ENCODE data around the gene HSD11B1. TPM values are rescaled to one million over a fixed set of nuclear protein-coding genes. Genes with fewer than 3 reads are reported as not detected.

Gene HSD11B1
- polyA plus RNA-seq, 1 donor (not counting 4 experiments of a cell fraction or from before 2014, with no cell fraction given), result 2.7 TPM

DNA sequence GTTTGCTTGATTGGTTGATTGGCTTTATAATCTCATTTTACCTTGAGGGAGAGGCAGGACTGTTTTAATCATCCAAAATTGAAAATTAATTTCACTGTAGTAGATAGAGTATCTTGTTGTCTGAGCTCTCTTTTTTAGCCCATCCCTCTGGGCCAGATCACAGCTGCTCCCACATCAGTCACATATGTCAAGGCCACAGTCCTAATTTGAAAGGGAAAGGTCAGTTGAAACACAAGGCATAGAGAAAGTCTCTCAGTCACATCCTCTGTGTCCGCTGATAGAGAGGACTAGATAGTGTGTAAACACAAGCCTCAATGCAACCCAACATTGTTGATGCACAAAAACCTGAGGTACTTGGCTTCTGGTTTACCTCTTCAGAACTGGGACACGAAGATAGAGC, 72.9 kb downstream of the HSD11B1 start:
- FAIRE-seq, result no peak

DNA sequence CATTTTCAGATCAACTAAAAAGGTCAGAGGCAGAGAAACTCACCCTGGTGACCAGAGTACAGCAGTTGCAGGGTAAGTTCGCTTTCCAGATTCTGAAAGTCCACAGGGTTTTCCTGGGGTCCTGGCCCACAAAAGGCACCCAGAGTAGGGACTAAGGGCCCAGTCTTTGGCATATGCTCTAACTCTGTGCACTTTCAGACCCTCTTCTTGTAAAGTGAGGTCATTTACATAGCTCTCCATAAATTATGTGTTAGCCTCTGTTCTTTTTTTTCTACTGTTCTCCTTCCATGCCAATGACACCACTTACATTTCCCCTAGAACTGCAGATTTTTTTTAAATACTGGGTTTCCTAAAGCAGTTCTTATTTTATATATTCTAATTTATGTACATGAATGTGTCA, 73.5 kb downstream of the HSD11B1 start:
- DNase-seq (ENCODE audit: low read depth, low spot score) (no peak), FAIRE-seq (no peak)
- dilution Hi-C loops (cut with MboI; ENCODE audit: extremely low pct_ligation_motif_present, low sequenced_read_pairs), result no loop called here

More for the DNA sequence above, 72.9 kb downstream of the HSD11B1 start:
- no peaks in the 10 kb centered on the region for H3K9me3 ChIP-seq (ENCODE audit: control insufficient read depth, low read depth, low read length)
- no peak overlapping the region for H2AFZ ChIP-seq (ENCODE audit: control insufficient read depth, low read length)
- no peak for TF ChIP-seq EZH2 (IDR thresholded peaks at IDR 0.05; ENCODE audit: low read length)
- TF ChIP-seq, protein P1, sequence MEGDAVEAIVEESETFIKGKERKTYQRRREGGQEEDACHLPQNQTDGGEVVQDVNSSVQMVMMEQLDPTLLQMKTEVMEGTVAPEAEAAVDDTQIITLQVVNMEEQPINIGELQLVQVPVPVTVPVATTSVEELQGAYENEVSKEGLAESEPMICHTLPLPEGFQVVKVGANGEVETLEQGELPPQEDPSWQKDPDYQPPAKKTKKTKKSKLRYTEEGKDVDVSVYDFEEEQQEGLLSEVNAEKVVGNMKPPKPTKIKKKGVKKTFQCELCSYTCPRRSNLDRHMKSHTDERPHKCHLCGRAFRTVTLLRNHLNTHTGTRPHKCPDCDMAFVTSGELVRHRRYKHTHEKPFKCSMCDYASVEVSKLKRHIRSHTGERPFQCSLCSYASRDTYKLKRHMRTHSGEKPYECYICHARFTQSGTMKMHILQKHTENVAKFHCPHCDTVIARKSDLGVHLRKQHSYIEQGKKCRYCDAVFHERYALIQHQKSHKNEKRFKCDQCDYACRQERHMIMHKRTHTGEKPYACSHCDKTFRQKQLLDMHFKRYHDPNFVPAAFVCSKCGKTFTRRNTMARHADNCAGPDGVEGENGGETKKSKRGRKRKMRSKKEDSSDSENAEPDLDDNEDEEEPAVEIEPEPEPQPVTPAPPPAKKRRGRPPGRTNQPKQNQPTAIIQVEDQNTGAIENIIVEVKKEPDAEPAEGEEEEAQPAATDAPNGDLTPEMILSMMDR (optimal IDR thresholded peaks at IDR 0.05 in 1 of 3, IDR thresholded peaks at IDR 0.05 in 1 of 3, conservative IDR thresholded peaks at IDR 0.05 in 1 of 3; ENCODE audit: extremely low read depth in 1 of 3, insufficient read depth in 2 of 3, low read length in 3 of 3), result no peak
- DNase-seq (ENCODE audit: low read depth, low spot score), result no peak
- no peaks in the 10 kb centered on the region for H3K79me2 ChIP-seq (ENCODE audit: control insufficient read depth, insufficient read depth, low read length)
- no peak overlapping the region for H3K27ac ChIP-seq (ENCODE audit: control insufficient read depth, insufficient read depth, low read length)
- no peak overlapping the region for H3K4me2 ChIP-seq (ENCODE audit: control insufficient read depth, extremely low read depth, insufficient read depth, low read depth, low read length)
- no peaks in the 10 kb centered on the region for H3K4me1 ChIP-seq (ENCODE audit: control insufficient read depth, extremely low read depth, insufficient read depth, low read length)
- peaks cover 2% of the 10 kb centered on the region for H3K9me1 ChIP-seq (ENCODE audit: control insufficient read depth, extremely low read depth, insufficient read depth, low read length)
- no peaks in the 10 kb centered on the region for H3K27me3 ChIP-seq (ENCODE audit: control insufficient read depth, extremely low read depth, insufficient read depth, low read length)
- H3K4me3 ChIP-seq (ENCODE audit: control insufficient read depth in 2 of 3, extremely low read depth in 1 of 3, insufficient read depth in 2 of 3, low read depth in 1 of 3, low read length in 3 of 3), result no peak overlapping the region
- no peaks in the 10 kb centered on the region for H4K20me1 ChIP-seq (ENCODE audit: control insufficient read depth, extremely low read depth, insufficient read depth, low read length)
- dilution Hi-C loops (cut with MboI; ENCODE audit: extremely low pct_ligation_motif_present, low sequenced_read_pairs), result no loop called here
- no peak overlapping the region for H3K9ac ChIP-seq (ENCODE audit: control insufficient read depth, extremely low read depth, insufficient read depth, low read length)
- H3K36me3 ChIP-seq (ENCODE audit: control insufficient read depth in 2 of 2, extremely low read depth in 1 of 2, insufficient read depth in 2 of 2, low read length in 2 of 2), result peaks cover under 1 to 4% of the 10 kb centered on the region in 2 experiments

More for the DNA sequence above, 73.5 kb downstream of the HSD11B1 start:
- Histone ChIP-seq H3K79me2 (ENCODE audit: control insufficient read depth, insufficient read depth, low read length) (no peaks in the 10 kb centered on the region), H3K9me3 (ENCODE audit: control insufficient read depth, low read depth, low read length) (no peaks in the 10 kb centered on the region), H3K27ac (ENCODE audit: control insufficient read depth, insufficient read depth, low read length) (no peak overlapping the region), H4K20me1 (ENCODE audit: control insufficient read depth, extremely low read depth, insufficient read depth, low read length) (no peaks in the 10 kb centered on the region), H3K36me3 (ENCODE audit: control insufficient read depth in 2 of 2, extremely low read depth in 1 of 2, insufficient read depth in 2 of 2, low read length in 2 of 2) (peaks cover 5 to 8% of the 10 kb centered on the region in 2 experiments), H3K4me1 (ENCODE audit: control insufficient read depth, extremely low read depth, insufficient read depth, low read length) (no peaks in the 10 kb centered on the region), H3K9me1 (ENCODE audit: control insufficient read depth, extremely low read depth, insufficient read depth, low read length) (peaks cover 2% of the 10 kb centered on the region), H3K4me3 (ENCODE audit: control insufficient read depth in 2 of 3, extremely low read depth in 1 of 3, insufficient read depth in 2 of 3, low read depth in 1 of 3, low read length in 3 of 3) (no peak overlapping the region), H3K27me3 (ENCODE audit: control insufficient read depth, extremely low read depth, insufficient read depth, low read length) (no peaks in the 10 kb centered on the region), H3K4me2 (ENCODE audit: control insufficient read depth, extremely low read depth, insufficient read depth, low read depth, low read length) (no peak overlapping the region), H2AFZ (ENCODE audit: control insufficient read depth, low read length) (no peak overlapping the region), H3K9ac (ENCODE audit: control insufficient read depth, extremely low read depth, insufficient read depth, low read length) (no peak overlapping the region)
- TF ChIP-seq, protein P1 (optimal IDR thresholded peaks at IDR 0.05 in 1 of 3, IDR thresholded peaks at IDR 0.05 in 1 of 3, conservative IDR thresholded peaks at IDR 0.05 in 1 of 3; ENCODE audit: extremely low read depth in 1 of 3, insufficient read depth in 2 of 3, low read length in 3 of 3), result no peak
- no peak for TF ChIP-seq EZH2 (IDR thresholded peaks at IDR 0.05; ENCODE audit: low read length)
